Activated B cell treated with CpG ODN at 0.5 μM for 24 hours (primary cell): ENCODE measurements around the gene NDUFA8. TPM values are rescaled to one million over a fixed set of nuclear protein-coding genes. Genes with fewer than 3 reads are reported as not detected.

Experiments
- ATAC-seq: fragments of 200-7000 bp; cut with Tn5 transposase; one replicate; pipeline ENCODE4 v1.10.0; 2021; ENCODE audit warnings: low read depth, mild to moderate bottlenecking, moderate library complexity
- CTCF ChIA-PET: fragments of 350-600 bp; sonication (Branson Sonifier 250); formaldehyde crosslinking; loops from one replicate; lab custom pipeline; 2021; ENCODE audit warnings: antibody characterized with exemption; lab: Charles Lee
- POLR2A ChIA-PET: fragments of 350-600 bp; sonication (Branson Sonifier 250); formaldehyde crosslinking; loops from one replicate; lab custom pipeline; 2021; ENCODE audit warnings: antibody characterized with exemption; lab: Charles Lee
- DNase-seq: peaks from one replicate; pipeline ENCODE4 v3.0.0; 2022
- H3K27ac Mint-ChIP-seq: one replicate; pipeline ENCODE4 v1.8.0; 2020; ENCODE audit warnings: mixed read lengths
- H3K27me3 Mint-ChIP-seq: one replicate; pipeline ENCODE4 v1.8.0; 2021; ENCODE audit warnings: mixed read lengths
- H3K36me3 Mint-ChIP-seq: one replicate; pipeline ENCODE4 v1.8.0; 2021; ENCODE audit warnings: low read depth, mixed read lengths
- H3K4me1 Mint-ChIP-seq: one replicate; pipeline ENCODE4 v1.8.0; 2021; ENCODE audit warnings: mixed read lengths
- H3K4me3 Mint-ChIP-seq: one replicate; pipeline ENCODE4 v1.8.0; 2020; ENCODE audit warnings: mild to moderate bottlenecking, mixed read lengths
- H3K9me3 Mint-ChIP-seq: one replicate; pipeline ENCODE4 v1.8.0; 2020; ENCODE audit warnings: mixed read lengths
- intact Hi-C: fragments of 100-400 bp; cut with micrococcal nuclease; formaldehyde crosslinking; loops from one replicate; pipeline ENCODE4 v1.15.1; 2024
- total RNA-seq: library from RNA; stranded (reverse); gene quantifications from 2 replicates; pipeline ENCODE4 v1.2.3, GENCODE V29; 2022
- TF ChIP-seq, protein P1 (sequence below): fragments of 200-600 bp; IDR thresholded peaks from one replicate; pipeline ENCODE4 v1.8.0; 2022; ENCODE audit warnings: antibody characterized with exemption, mild to moderate bottlenecking

The NDUFA8 gene
- total RNA-seq, 1 donor from 2014 or later: 21.2 TPM

DNA sequence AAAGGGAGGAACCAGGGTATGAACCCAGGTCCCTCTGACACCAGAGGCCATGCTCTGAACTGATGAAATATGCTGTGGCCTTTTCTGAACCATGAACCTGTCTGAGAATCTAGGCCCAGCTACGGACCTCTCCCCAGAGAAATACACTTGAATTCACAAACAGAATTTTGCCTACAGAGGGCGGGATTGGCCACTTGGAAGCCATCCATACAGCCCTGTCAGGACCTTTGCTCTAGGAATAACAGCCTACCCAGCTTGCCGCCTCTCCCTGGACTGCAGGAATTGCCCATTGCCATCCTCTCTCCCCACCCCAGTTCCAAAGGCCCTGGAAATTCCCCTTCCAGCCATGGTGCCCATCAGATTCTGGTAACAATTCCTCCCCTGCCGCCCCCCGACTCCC is 26.7 kb upstream of the NDUFA8 start:
- intact Hi-C loops: no loop called here
- Mint-ChIP-seq H3K27me3 (peaks cover 4% of the 10 kb centered on the region), H3K27ac (no peak overlapping the region), H3K4me1 (no peaks in the 10 kb centered on the region), H3K36me3 (no peaks in the 10 kb centered on the region), H3K9me3 (no peaks in the 10 kb centered on the region), H3K4me3 (no peak overlapping the region)
- DNase-seq: no peak
- CTCF ChIA-PET: no interaction called here
- POLR2A ChIA-PET: no interaction called here
- TF ChIP-seq, protein P1, sequence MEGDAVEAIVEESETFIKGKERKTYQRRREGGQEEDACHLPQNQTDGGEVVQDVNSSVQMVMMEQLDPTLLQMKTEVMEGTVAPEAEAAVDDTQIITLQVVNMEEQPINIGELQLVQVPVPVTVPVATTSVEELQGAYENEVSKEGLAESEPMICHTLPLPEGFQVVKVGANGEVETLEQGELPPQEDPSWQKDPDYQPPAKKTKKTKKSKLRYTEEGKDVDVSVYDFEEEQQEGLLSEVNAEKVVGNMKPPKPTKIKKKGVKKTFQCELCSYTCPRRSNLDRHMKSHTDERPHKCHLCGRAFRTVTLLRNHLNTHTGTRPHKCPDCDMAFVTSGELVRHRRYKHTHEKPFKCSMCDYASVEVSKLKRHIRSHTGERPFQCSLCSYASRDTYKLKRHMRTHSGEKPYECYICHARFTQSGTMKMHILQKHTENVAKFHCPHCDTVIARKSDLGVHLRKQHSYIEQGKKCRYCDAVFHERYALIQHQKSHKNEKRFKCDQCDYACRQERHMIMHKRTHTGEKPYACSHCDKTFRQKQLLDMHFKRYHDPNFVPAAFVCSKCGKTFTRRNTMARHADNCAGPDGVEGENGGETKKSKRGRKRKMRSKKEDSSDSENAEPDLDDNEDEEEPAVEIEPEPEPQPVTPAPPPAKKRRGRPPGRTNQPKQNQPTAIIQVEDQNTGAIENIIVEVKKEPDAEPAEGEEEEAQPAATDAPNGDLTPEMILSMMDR: no peak
- no peak for ATAC-seq

DNA sequence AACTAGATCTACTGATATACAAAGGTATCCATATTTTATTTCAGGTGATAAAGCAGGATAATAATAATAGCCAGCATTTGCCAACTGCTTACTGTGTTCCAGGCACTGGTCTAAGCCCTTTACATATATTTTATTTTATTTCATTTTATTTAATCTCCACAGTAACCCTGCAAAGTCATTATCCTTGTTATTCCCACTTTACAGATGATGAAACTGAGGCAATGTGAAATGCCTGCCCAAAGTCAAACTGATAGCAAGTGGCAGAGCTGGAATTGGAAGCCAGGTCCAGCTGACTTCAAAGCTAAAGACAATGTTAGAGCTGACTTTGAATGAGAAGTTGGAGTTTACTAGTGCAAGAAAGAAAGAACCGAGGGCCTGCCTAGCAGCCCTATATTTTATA is 25.0 kb upstream of the NDUFA8 start:
- Mint-ChIP-seq H3K27me3 (peaks cover 7% of the 10 kb centered on the region), H3K36me3 (no peaks in the 10 kb centered on the region), H3K9me3 (no peaks in the 10 kb centered on the region), H3K27ac (no peak overlapping the region), H3K4me1 (no peaks in the 10 kb centered on the region), H3K4me3 (no peak overlapping the region)
- CTCF ChIA-PET: no interaction called here
- TF ChIP-seq, protein P1: no peak
- POLR2A ChIA-PET: no interaction called here
- no peak for ATAC-seq
- intact Hi-C loops: no loop called here
- DNase-seq: no peak

DNA sequence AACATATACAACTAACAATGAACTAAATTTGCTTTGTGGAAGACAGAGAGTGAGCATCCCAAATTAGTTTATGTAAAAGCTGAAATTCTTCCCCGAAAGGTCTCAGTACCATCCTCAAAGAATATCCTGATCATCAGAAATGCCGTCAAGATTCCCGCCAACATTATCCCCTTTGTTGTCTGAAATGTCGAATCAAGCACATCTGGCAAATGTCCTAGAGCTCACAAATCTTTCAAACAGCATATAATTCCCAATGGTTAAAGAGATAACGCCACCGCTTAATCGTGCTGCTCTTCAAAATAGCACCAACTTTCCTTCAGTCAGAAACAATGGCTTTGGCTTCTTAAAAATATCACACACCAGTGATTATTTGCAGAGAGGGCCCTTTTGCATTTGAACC is 23.9 kb upstream of the NDUFA8 start:
- H3K36me3 Mint-ChIP-seq: no peaks in the 10 kb centered on the region
- intact Hi-C loops: no loop called here
- no peak overlapping the region for H3K4me3 Mint-ChIP-seq
- TF ChIP-seq, protein P1: no peak
- H3K27ac Mint-ChIP-seq: no peak overlapping the region
- DNase-seq (no peak), ATAC-seq (no peak)
- no peaks in the 10 kb centered on the region for H3K9me3 Mint-ChIP-seq
- H3K27me3 Mint-ChIP-seq: peaks cover 7% of the 10 kb centered on the region
- H3K4me1 Mint-ChIP-seq: no peaks in the 10 kb centered on the region
- ChIA-PET CTCF (no interaction called here), POLR2A (no interaction called here)

DNA sequence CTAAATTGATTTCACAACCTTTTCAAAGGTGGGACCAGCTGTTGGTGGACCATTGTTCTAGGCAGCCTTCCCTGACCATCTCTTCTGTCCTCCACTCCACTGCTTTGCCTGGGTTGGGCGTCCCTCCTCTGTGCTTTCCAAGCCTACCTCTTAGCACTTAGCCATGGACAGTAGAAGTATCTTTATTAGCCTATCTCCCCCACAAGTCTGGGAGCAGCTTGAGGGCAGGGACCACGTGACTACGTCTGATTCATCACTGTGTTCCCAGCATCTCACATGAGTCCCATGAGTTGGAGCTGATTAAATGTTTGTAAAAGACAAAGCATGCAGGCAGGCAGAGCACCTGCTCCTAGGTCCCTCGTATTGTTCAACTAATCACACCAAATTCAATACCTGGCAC is 21.1 kb upstream of the NDUFA8 start:
- Mint-ChIP-seq H3K4me3 (no peak overlapping the region), H3K27me3 (peaks cover 7% of the 10 kb centered on the region), H3K9me3 (no peaks in the 10 kb centered on the region), H3K27ac (no peak overlapping the region), H3K36me3 (no peaks in the 10 kb centered on the region), H3K4me1 (no peaks in the 10 kb centered on the region)
- POLR2A ChIA-PET: no interaction called here
- no peak for ATAC-seq
- TF ChIP-seq, protein P1: no peak
- CTCF ChIA-PET: no interaction called here
- no peak for DNase-seq
- intact Hi-C loops: no loop called here

DNA sequence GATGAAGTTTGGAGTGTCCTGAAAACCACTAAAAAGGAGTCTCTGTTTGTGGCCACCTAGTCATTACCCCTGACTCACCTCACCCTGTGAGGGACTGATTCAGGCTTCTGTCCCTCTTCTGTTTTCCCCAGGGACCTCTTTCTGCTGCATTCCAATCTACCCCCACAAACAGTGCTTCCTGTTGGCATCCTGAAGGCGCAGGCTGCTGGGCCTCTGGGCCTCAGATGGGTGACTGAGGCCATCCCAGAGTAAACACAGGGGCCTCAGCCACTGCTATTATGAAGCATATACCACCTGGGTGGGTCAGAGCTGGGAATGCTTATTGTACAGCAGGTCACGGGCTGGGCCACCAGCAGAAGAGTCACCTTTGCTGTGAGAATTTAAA is 20.1 kb upstream of the NDUFA8 start:
- ATAC-seq: no peak
- H3K27me3 Mint-ChIP-seq: peaks cover 14% of the 10 kb centered on the region
- ChIA-PET POLR2A (no interaction called here), CTCF (no interaction called here)
- DNase-seq: no peak
- H3K27ac Mint-ChIP-seq: no peak overlapping the region
- H3K36me3 Mint-ChIP-seq: no peaks in the 10 kb centered on the region
- no peaks in the 10 kb centered on the region for H3K4me1 Mint-ChIP-seq
- no peak overlapping the region for H3K4me3 Mint-ChIP-seq
- TF ChIP-seq, protein P1: no peak
- no peaks in the 10 kb centered on the region for H3K9me3 Mint-ChIP-seq
- intact Hi-C loops: no loop called here
